ENCODE results near the gene ARPC4.

Gene ARPC4

GRCh38 chr3:9846231-9846630 lies 53.3 kb downstream of the ARPC4 start:
- TF ChIP-seq CTCF (IDR thresholded peaks at IDR 0.05), result no peak

GRCh38 chr3:9846931-9847488 lies 54.1 kb downstream of the ARPC4 start:
- no peak for TF ChIP-seq CTCF (IDR thresholded peaks at IDR 0.05)

GRCh38 chr3:9848860-9849259 lies 56.0 kb downstream of the ARPC4 start:
- peak; percentile 68 for TF ChIP-seq CTCF (IDR thresholded peaks at IDR 0.05)

GRCh38 chr3:9852528-9852927 lies 59.6 kb downstream of the ARPC4 start:
- TF ChIP-seq CTCF (IDR thresholded peaks at IDR 0.05), result no peak

- TF ChIP-seq CTCF (IDR thresholded peaks at IDR 0.05), result no peak
These were observed 62.7 kb downstream of the ARPC4 start for GRCh38 chr3:9855594-9855993.

Measured in LNCAP (cell line).